KMS-11 (cell line): ENCODE data around the gene COX7A2L.

Experiments used
- H2AFZ ChIP-seq: fragments of 200-600 bp; sonication (generic); 2 replicates; pipeline ENCODE4 v1.6.1; 2016; ENCODE audit warnings: antibody characterized with exemption, mixed run types, low read depth
- H3K27ac ChIP-seq: fragments of 200-600 bp; sonication (generic); 2 replicates; pipeline ENCODE4 v1.6.1; 2016; ENCODE audit warnings: mild to moderate bottlenecking, mixed run types
- H3K27me3 ChIP-seq: fragments of 200-600 bp; sonication (generic); 2 replicates; pipeline ENCODE4 v1.6.1; 2017; ENCODE audit warnings: mild to moderate bottlenecking, low read depth, mixed run types, moderate library complexity; ENCODE audit not compliant: insufficient read depth
- H3K36me3 ChIP-seq: fragments of 200-600 bp; sonication (generic); 2 replicates; pipeline ENCODE4 v1.6.1; 2017; ENCODE audit warnings: mild to moderate bottlenecking, mixed run types; ENCODE audit not compliant: insufficient read depth
- H3K4me1 ChIP-seq: fragments of 200-600 bp; sonication (generic); 2 replicates; pipeline ENCODE4 v1.6.1; 2016; ENCODE audit warnings: mild to moderate bottlenecking, low read depth, mixed run types; ENCODE audit not compliant: poor library complexity, severe bottlenecking
- H3K4me2 ChIP-seq: fragments of 200-600 bp; sonication (generic); 2 replicates; pipeline ENCODE4 v1.7.0; 2016; ENCODE audit warnings: mild to moderate bottlenecking, mixed run types
- H3K4me3 ChIP-seq: fragments of 200-600 bp; sonication (generic); IDR thresholded peaks from 2 replicates; pipeline ENCODE4 v1.6.1; 2017; ENCODE audit warnings: low read depth, low read length, mixed read lengths; ENCODE audit not compliant: insufficient read depth
- H3K79me2 ChIP-seq: fragments of 200-600 bp; sonication (generic); 2 replicates; pipeline ENCODE4 v1.6.1; 2016; ENCODE audit warnings: low read depth, mixed run types; ENCODE audit not compliant: insufficient read depth
- H3K9ac ChIP-seq: fragments of 200-600 bp; sonication (generic); 2 replicates; pipeline ENCODE4 v1.6.1; 2016; ENCODE audit warnings: mild to moderate bottlenecking, mixed run types
- H4K20me1 ChIP-seq: fragments of 200-600 bp; sonication (generic); 2 replicates; pipeline ENCODE4 v1.6.1; 2016; ENCODE audit warnings: mild to moderate bottlenecking, mixed run types; ENCODE audit not compliant: insufficient read depth
- TF ChIP-seq, protein P1 (sequence below): fragments of 200-600 bp; sonication (generic); conservative IDR thresholded peaks from 2 replicates; pipeline ENCODE4 v1.6.1; 2017; ENCODE audit warnings: low read depth, mild to moderate bottlenecking, antibody characterized with exemption, low read length, moderate library complexity, mixed read lengths

The COX7A2L gene

DNA sequence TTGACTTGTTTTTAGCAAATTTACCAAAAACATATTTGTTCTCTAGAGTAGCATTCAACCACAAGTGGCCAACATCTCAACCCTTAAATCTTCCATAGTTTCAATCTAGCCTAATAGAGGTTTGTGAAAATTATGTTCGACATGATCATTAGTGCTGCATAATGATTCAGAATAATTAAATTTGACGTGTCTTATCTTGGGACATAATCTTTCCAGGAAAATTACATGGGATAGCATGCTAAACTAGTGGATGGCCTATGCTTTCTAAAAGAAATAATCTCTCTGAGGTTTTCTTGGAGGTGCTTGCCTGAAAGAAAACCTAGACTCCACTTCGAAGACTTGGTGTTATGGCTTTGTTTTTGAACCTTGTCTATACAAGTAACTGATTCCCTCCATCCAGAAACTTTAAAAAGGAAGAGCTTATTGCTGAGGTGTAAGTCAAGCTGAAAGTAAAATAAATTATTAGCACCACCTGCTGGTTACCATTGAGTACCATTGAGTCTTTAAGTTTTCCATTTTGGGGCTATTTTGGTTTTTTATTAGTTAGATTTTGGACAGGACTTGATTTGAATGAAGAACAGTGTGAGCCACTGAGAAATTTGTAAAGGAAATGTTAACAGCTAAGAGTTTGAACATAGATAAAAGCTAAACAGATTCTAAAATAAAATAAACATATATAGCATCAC lies 32.7 kb downstream of the COX7A2L start:
- Histone ChIP-seq H3K4me1 (peaks cover 16% of the 10 kb centered on the region), H3K36me3 (0 out of 2 replicates have a peak, but pooled peaks cover 11% of the 10 kb centered on the region), H4K20me1 (no peaks in the 10 kb centered on the region), H3K27me3 (no peaks in the 10 kb centered on the region), H3K4me2 (no peak overlapping the region), H2AFZ (no peak overlapping the region), H3K27ac (no peak overlapping the region), H3K4me3 (no peak overlapping the region), H3K9ac (no peak overlapping the region), H3K79me2 (no peaks in the 10 kb centered on the region)
- TF ChIP-seq, protein P1, sequence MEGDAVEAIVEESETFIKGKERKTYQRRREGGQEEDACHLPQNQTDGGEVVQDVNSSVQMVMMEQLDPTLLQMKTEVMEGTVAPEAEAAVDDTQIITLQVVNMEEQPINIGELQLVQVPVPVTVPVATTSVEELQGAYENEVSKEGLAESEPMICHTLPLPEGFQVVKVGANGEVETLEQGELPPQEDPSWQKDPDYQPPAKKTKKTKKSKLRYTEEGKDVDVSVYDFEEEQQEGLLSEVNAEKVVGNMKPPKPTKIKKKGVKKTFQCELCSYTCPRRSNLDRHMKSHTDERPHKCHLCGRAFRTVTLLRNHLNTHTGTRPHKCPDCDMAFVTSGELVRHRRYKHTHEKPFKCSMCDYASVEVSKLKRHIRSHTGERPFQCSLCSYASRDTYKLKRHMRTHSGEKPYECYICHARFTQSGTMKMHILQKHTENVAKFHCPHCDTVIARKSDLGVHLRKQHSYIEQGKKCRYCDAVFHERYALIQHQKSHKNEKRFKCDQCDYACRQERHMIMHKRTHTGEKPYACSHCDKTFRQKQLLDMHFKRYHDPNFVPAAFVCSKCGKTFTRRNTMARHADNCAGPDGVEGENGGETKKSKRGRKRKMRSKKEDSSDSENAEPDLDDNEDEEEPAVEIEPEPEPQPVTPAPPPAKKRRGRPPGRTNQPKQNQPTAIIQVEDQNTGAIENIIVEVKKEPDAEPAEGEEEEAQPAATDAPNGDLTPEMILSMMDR: peak; percentile 74

- Histone ChIP-seq H3K9ac (no peak overlapping the region), H4K20me1 (no peaks in the 10 kb centered on the region), H3K36me3 (0 out of 2 replicates have a peak, but pooled peaks cover 11% of the 10 kb centered on the region), H3K4me1 (peaks cover 16% of the 10 kb centered on the region), H3K4me3 (no peak overlapping the region), H3K27ac (peak overlapping the region; percentile 12), H3K27me3 (no peaks in the 10 kb centered on the region), H3K4me2 (no peak overlapping the region), H3K79me2 (no peaks in the 10 kb centered on the region), H2AFZ (no peak overlapping the region)
- TF ChIP-seq, protein P1: no peak
These were observed 33.9 kb downstream of the COX7A2L start for GRCh38 chr2:42327125-42327524.

DNA sequence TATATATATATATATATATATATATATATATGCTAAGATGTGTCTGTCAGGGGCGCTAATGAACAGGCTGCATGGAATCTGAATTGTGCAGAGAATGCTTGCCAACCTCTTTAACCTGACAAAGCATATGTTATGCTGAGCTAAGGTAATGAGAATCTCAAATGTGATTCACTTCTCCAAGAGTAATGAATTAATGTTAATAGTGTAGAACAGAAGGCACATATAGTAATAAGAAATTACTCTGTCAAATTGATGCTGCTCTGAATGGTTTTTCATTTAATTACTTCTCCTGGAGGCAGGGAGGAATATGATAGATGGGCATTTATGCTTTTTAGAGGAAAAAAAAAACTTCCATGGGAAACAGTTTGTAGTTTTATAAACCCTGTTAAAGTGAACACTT lies 35.4 kb downstream of the COX7A2L start:
- TF ChIP-seq, protein P1: no peak
- 0 out of 2 replicates have a peak, but pooled peaks cover 12% of the 10 kb centered on the region for H3K36me3 ChIP-seq
- H3K27me3 ChIP-seq: no peaks in the 10 kb centered on the region
- no peak overlapping the region for H2AFZ ChIP-seq
- H3K9ac ChIP-seq: no peak overlapping the region
- H3K4me2 ChIP-seq: no peak overlapping the region
- no peak overlapping the region for H3K27ac ChIP-seq
- no peak overlapping the region for H3K4me3 ChIP-seq
- H3K4me1 ChIP-seq: peaks cover 16% of the 10 kb centered on the region
- no peaks in the 10 kb centered on the region for H4K20me1 ChIP-seq
- no peaks in the 10 kb centered on the region for H3K79me2 ChIP-seq

GRCh38 chr2:42324949-42325348 lies 36.1 kb downstream of the COX7A2L start:
- Histone ChIP-seq H3K27me3 (no peaks in the 10 kb centered on the region), H4K20me1 (no peaks in the 10 kb centered on the region), H3K4me3 (no peak overlapping the region), H3K4me2 (no peak overlapping the region), H3K27ac (no peak overlapping the region), H3K4me1 (peaks cover 16% of the 10 kb centered on the region), H2AFZ (no peak overlapping the region), H3K36me3 (0 out of 2 replicates have a peak, but pooled peaks cover 17% of the 10 kb centered on the region), H3K79me2 (no peaks in the 10 kb centered on the region), H3K9ac (no peak overlapping the region)
- TF ChIP-seq, protein P1: no peak
